PFSK-1 (cell line): ENCODE data around the gene DICER1.

ENCODE experiments used
- POLR2AphosphoS5 ChIP-seq: IDR thresholded peaks from 2 replicates; pipeline ENCODE4 v1.6.1; 2012; ENCODE audit warnings: low read depth, mild to moderate bottlenecking, control low read depth, low read length, moderate library complexity
- REST ChIP-seq, 2 experiments: IDR thresholded peaks; 2 replicates each; pipeline versions ENCODE4 v1.6.1 to v1.8.0; 2011 to 2012; ENCODE audit warnings: low read depth in 2 of 2, low read length in 2 of 2, control low read depth in 1 of 2, inconsistent platforms in 1 of 2, mild to moderate bottlenecking in 1 of 2, moderate library complexity in 1 of 2; ENCODE audit not compliant: insufficient read depth in 1 of 2
- SIN3A ChIP-seq: IDR thresholded peaks from 2 replicates; pipeline ENCODE4 v1.6.1; 2012; ENCODE audit warnings: mild to moderate bottlenecking, low read length, moderate library complexity, borderline replicate concordance; ENCODE audit not compliant: insufficient read depth
- TAF1 ChIP-seq: IDR thresholded peaks from 2 replicates; pipeline ENCODE4 v1.6.1; 2012; ENCODE audit warnings: low read length, control low read depth, borderline replicate concordance; ENCODE audit not compliant: insufficient read depth

GRCh38 chr14:95069018-95069417 is 88.3 kb downstream of the DICER1 start:
- TF ChIP-seq REST (IDR thresholded peaks at IDR 0.05; ENCODE audit: insufficient read depth in 1 of 2, low read depth in 2 of 2, low read length in 2 of 2) (no peak), SIN3A (no peak), TAF1 (no peak), POLR2AphosphoS5 (no peak)
